Endothelial cell (in vitro differentiated cells): ENCODE measurements around the gene TMEM182. TPM values are rescaled to one million over a fixed set of nuclear protein-coding genes. Genes with fewer than 3 reads are reported as not detected.

Experiments
- DNase-seq: peaks from one replicate; pipeline ENCODE4 v3.0.0; 2021; ENCODE audit warnings: low spot score
- H3K27ac Mint-ChIP-seq: one replicate; pipeline ENCODE4 v1.8.0; 2021; ENCODE audit warnings: mixed read lengths, inconsistent platforms; ENCODE audit not compliant: unreplicated experiment
- H3K27me3 Mint-ChIP-seq: one replicate; pipeline ENCODE4 v1.8.0; 2021; ENCODE audit warnings: mild to moderate bottlenecking, moderate library complexity, mixed read lengths, inconsistent platforms; ENCODE audit not compliant: unreplicated experiment
- H3K36me3 Mint-ChIP-seq: one replicate; pipeline ENCODE4 v1.8.0; 2021; ENCODE audit warnings: mild to moderate bottlenecking, low read depth, mixed read lengths, inconsistent platforms; ENCODE audit not compliant: unreplicated experiment
- H3K4me1 Mint-ChIP-seq: one replicate; pipeline ENCODE4 v1.8.0; 2021; ENCODE audit warnings: mild to moderate bottlenecking, mixed read lengths, inconsistent platforms; ENCODE audit not compliant: unreplicated experiment
- H3K4me3 Mint-ChIP-seq: one replicate; pipeline ENCODE4 v1.8.0; 2021; ENCODE audit warnings: mild to moderate bottlenecking, mixed read lengths, inconsistent platforms; ENCODE audit not compliant: unreplicated experiment
- H3K9me3 Mint-ChIP-seq: one replicate; pipeline ENCODE4 v1.8.0; 2021; ENCODE audit warnings: mixed read lengths, inconsistent platforms; ENCODE audit not compliant: unreplicated experiment
- total RNA-seq: library from RNA; stranded (reverse); fragmentation: NEBNext Ultra II Directional; extraction: Animal tissue kit (Norgen Biotek cat#: 25700); gene quantifications from one replicate; pipeline ENCODE4 v1.2.1, GENCODE V29; 2021; ENCODE audit not compliant: unreplicated experiment
- TF ChIP-seq, protein P1 (sequence below): fragments of 200-600 bp; sonication (generic); IDR thresholded peaks from one replicate; pipeline ENCODE4 v1.5.0; 2021; ENCODE audit warnings: antibody characterized with exemption; ENCODE audit not compliant: unreplicated experiment

Gene TMEM182
- total RNA-seq, 1 donor from 2014 or later = 6.2 TPM

DNA sequence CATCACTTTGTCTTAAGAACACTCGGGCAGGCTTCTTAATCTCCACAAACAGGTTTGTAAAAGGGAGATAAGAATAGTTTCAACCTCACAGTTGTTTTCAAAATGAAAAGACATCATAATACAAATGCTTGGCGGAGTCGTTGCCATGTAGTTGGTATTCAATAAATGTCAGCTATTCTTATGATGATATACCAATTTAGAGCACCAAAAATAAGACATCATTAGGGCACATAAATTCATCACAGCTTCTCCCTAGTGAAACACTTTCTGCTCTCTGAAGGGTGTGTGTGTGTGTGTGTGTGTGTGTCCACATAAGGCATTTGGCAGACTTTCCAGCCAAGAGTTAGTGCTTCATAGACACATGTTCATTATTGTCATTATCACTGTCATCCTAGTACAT is 10.8 kb downstream of the TMEM182 start:
- Mint-ChIP-seq H3K27ac (no peak overlapping the region), H3K4me3 (no peak overlapping the region), H3K9me3 (no peaks in the 10 kb centered on the region), H3K27me3 (no peaks in the 10 kb centered on the region), H3K4me1 (peaks cover 4% of the 10 kb centered on the region), H3K36me3 (peaks cover 15% of the 10 kb centered on the region)
- DNase-seq = no peak
- TF ChIP-seq, protein P1, sequence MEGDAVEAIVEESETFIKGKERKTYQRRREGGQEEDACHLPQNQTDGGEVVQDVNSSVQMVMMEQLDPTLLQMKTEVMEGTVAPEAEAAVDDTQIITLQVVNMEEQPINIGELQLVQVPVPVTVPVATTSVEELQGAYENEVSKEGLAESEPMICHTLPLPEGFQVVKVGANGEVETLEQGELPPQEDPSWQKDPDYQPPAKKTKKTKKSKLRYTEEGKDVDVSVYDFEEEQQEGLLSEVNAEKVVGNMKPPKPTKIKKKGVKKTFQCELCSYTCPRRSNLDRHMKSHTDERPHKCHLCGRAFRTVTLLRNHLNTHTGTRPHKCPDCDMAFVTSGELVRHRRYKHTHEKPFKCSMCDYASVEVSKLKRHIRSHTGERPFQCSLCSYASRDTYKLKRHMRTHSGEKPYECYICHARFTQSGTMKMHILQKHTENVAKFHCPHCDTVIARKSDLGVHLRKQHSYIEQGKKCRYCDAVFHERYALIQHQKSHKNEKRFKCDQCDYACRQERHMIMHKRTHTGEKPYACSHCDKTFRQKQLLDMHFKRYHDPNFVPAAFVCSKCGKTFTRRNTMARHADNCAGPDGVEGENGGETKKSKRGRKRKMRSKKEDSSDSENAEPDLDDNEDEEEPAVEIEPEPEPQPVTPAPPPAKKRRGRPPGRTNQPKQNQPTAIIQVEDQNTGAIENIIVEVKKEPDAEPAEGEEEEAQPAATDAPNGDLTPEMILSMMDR = no peak

GRCh38 chr2:102773149-102773705 is 11.4 kb downstream of the TMEM182 start:
- Mint-ChIP-seq H3K36me3 (peaks cover 10% of the 10 kb centered on the region), H3K9me3 (no peaks in the 10 kb centered on the region), H3K4me3 (no peak overlapping the region), H3K4me1 (peaks cover 4% of the 10 kb centered on the region), H3K27me3 (no peaks in the 10 kb centered on the region), H3K27ac (no peak overlapping the region)
- TF ChIP-seq, protein P1 = no peak
- DNase-seq = no peak

- Mint-ChIP-seq H3K27ac (no peak overlapping the region), H3K36me3 (peaks cover 5% of the 10 kb centered on the region), H3K27me3 (peaks cover 5% of the 10 kb centered on the region), H3K4me1 (peaks cover 2% of the 10 kb centered on the region), H3K4me3 (no peak overlapping the region), H3K9me3 (no peaks in the 10 kb centered on the region)
- DNase-seq = no peak
- TF ChIP-seq, protein P1 = no peak
Measured at GRCh38 chr2:102778260-102778659, 16.4 kb downstream of the TMEM182 start.

GRCh38 chr2:102780467-102780866 is 18.6 kb downstream of the TMEM182 start:
- no peak for DNase-seq
- Mint-ChIP-seq H3K36me3 (peaks cover 4% of the 10 kb centered on the region), H3K9me3 (no peaks in the 10 kb centered on the region), H3K4me1 (peaks cover 4% of the 10 kb centered on the region), H3K27me3 (peaks cover 5% of the 10 kb centered on the region), H3K27ac (no peak overlapping the region), H3K4me3 (no peak overlapping the region)
- TF ChIP-seq, protein P1 = no peak

- no peak for DNase-seq
- H3K9me3 Mint-ChIP-seq = no peaks in the 10 kb centered on the region
- H3K27ac Mint-ChIP-seq = peak overlapping the region; percentile 48
- H3K4me3 Mint-ChIP-seq = no peak overlapping the region
- TF ChIP-seq, protein P1 = no peak
- peaks cover 5% of the 10 kb centered on the region for H3K27me3 Mint-ChIP-seq
- peaks cover 4% of the 10 kb centered on the region for H3K4me1 Mint-ChIP-seq
- H3K36me3 Mint-ChIP-seq = peaks cover 4% of the 10 kb centered on the region
Measured at GRCh38 chr2:102782187-102782586, 20.4 kb downstream of the TMEM182 start.
